Activated naive CD4-positive, alpha-beta T cell (primary cell): ENCODE measurements around the gene RGS3.

Source experiments
- DNase-seq, 4 experiments: peaks; one replicate each; lab custom pipeline; 2025; lab: John Stamatoyannopoulos, UW

The RGS3 gene

GRCh38 chr9:113511856-113512761, 48.6 kb downstream of the RGS3 start:
- peak; percentile 12 to 33 (median 18) for DNase-seq

GRCh38 chr9:113513111-113513510, 49.6 kb downstream of the RGS3 start:
- DNase-seq, result no peak

GRCh38 chr9:113513536-113513935, 50.0 kb downstream of the RGS3 start:
- peak in 1 of 4 experiments; percentile 5 for DNase-seq

GRCh38 chr9:113514061-113514460, 50.5 kb downstream of the RGS3 start:
- no peak for DNase-seq

GRCh38 chr9:113514748-113515147, 51.2 kb downstream of the RGS3 start:
- DNase-seq, result no peak

- no peak for DNase-seq
Observed at GRCh38 chr9:113515862-113516261, 52.3 kb downstream of the RGS3 start.

GRCh38 chr9:113516840-113517577, 53.5 kb downstream of the RGS3 start:
- peak; percentile 15 to 25 (median 19) for DNase-seq

GRCh38 chr9:113519426-113520108, 56.0 kb downstream of the RGS3 start:
- no peak for DNase-seq

- DNase-seq, result peak in 1 of 4 experiments; percentile 6
Observed at GRCh38 chr9:113520109-113520642, 56.6 kb downstream of the RGS3 start.

GRCh38 chr9:113521693-113522255, 58.2 kb downstream of the RGS3 start:
- DNase-seq, result no peak

GRCh38 chr9:113522419-113522818, 58.9 kb downstream of the RGS3 start:
- no peak for DNase-seq

- DNase-seq, result no peak
Observed at GRCh38 chr9:113522858-113523257, 59.3 kb downstream of the RGS3 start.

GRCh38 chr9:113523421-113524141, 60.1 kb downstream of the RGS3 start:
- peak in 2 of 4 experiments; percentile 8 to 11 for DNase-seq

GRCh38 chr9:113524468-113524867, 60.9 kb downstream of the RGS3 start:
- DNase-seq, result no peak

- no peak for DNase-seq
Observed at GRCh38 chr9:113525205-113525604, 61.7 kb downstream of the RGS3 start.

GRCh38 chr9:113525831-113526230, 62.3 kb downstream of the RGS3 start:
- DNase-seq, result no peak

- no peak for DNase-seq
Observed at GRCh38 chr9:113526231-113526746, 62.8 kb downstream of the RGS3 start.

GRCh38 chr9:113526841-113527240, 63.3 kb downstream of the RGS3 start:
- no peak for DNase-seq

- no peak for DNase-seq
Observed at GRCh38 chr9:113528088-113528487, 64.6 kb downstream of the RGS3 start.

- no peak for DNase-seq
Observed at GRCh38 chr9:113528811-113529210, 65.3 kb downstream of the RGS3 start.
